ENCODE measurements around the gene ARHGAP23. TPM values are rescaled to one million over a fixed set of nuclear protein-coding genes. Genes with fewer than 3 reads are reported as not detected.

The ARHGAP23 gene, protein sequence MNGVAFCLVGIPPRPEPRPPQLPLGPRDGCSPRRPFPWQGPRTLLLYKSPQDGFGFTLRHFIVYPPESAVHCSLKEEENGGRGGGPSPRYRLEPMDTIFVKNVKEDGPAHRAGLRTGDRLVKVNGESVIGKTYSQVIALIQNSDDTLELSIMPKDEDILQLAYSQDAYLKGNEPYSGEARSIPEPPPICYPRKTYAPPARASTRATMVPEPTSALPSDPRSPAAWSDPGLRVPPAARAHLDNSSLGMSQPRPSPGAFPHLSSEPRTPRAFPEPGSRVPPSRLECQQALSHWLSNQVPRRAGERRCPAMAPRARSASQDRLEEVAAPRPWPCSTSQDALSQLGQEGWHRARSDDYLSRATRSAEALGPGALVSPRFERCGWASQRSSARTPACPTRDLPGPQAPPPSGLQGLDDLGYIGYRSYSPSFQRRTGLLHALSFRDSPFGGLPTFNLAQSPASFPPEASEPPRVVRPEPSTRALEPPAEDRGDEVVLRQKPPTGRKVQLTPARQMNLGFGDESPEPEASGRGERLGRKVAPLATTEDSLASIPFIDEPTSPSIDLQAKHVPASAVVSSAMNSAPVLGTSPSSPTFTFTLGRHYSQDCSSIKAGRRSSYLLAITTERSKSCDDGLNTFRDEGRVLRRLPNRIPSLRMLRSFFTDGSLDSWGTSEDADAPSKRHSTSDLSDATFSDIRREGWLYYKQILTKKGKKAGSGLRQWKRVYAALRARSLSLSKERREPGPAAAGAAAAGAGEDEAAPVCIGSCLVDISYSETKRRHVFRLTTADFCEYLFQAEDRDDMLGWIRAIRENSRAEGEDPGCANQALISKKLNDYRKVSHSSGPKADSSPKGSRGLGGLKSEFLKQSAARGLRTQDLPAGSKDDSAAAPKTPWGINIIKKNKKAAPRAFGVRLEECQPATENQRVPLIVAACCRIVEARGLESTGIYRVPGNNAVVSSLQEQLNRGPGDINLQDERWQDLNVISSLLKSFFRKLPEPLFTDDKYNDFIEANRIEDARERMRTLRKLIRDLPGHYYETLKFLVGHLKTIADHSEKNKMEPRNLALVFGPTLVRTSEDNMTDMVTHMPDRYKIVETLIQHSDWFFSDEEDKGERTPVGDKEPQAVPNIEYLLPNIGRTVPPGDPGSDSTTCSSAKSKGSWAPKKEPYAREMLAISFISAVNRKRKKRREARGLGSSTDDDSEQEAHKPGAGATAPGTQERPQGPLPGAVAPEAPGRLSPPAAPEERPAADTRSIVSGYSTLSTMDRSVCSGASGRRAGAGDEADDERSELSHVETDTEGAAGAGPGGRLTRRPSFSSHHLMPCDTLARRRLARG (N-terminal part only)
- total RNA-seq (ENCODE audit: low replicate concordance): 9.8 and 18.7 TPM in 2 replicates

DNA sequence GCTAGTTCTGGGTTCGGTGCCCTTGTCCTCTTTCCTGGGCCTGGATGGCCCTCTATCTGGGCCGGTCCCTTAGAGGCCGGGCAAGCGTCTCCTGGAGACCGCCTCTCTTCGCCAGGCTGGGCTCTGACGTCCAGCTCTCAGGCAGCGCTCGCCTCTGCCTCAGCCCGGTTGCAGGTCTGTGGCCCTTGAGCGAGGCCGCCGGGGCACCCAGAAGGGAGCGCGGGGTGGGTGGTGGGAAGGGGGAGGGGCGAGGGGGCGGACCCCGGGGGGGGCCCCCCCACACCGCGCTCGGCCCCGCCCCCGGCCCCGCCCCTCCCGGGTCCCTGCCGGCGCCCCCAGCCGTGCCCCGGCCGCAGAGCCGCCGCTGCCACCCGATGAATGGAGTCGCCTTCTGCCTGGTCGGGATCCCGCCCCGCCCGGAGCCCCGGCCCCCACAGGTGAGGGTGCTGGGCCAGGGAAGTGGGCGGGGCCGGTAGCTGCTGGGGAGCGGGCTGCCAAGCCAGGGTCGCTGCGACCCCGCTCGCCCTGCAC is at the start of gene ARHGAP23:
ARHGAP23 (plus strand) TSS at position 353 of the 531 bp plus-strand sequence; CDS start at position 375, 22 bp downstream.

Other genes starting within 250 kb of the ARHGAP23 start
- not detected in 2 replicates for gene TBC1D3, start 235.9 kb upstream of the ARHGAP23 start, total RNA-seq (ENCODE audit: low replicate concordance)
- gene MRPL45, start 131.3 kb upstream of the ARHGAP23 start, total RNA-seq (ENCODE audit: low replicate concordance): 19.7 and 22.7 TPM in 2 replicates
- gene GPR179, start 84.5 kb upstream of the ARHGAP23 start, total RNA-seq (ENCODE audit: low replicate concordance): not detected in 2 replicates
- 8.3 and 9.5 TPM in 2 replicates for gene SOCS7, start 76.6 kb upstream of the ARHGAP23 start, total RNA-seq (ENCODE audit: low replicate concordance)
- gene SRCIN1, start 177.5 kb downstream of the ARHGAP23 start, total RNA-seq (ENCODE audit: low replicate concordance): under 0.01 and 0.12 TPM in 2 replicates
- gene EPOP, start 246.5 kb downstream of the ARHGAP23 start, total RNA-seq (ENCODE audit: low replicate concordance): 0.12 and 0.90 TPM in 2 replicates